HG03064 (cell line): ENCODE measurements around the gene PDCD1.

Experiments
- ATAC-seq: cut with Tn5 transposase; IDR thresholded peaks from one replicate; pipeline ENCODE4 v1.9.1; 2021; ENCODE audit warnings: low read depth; ENCODE audit not compliant: unreplicated experiment

Gene PDCD1

GRCh38 chr2:241853651-241854341 is 4.9 kb downstream of the PDCD1 start:
- no peak for ATAC-seq

- no peak for ATAC-seq
Measured at GRCh38 chr2:241852981-241853631, 5.6 kb downstream of the PDCD1 start.

GRCh38 chr2:241852116-241852980 is 6.3 kb downstream of the PDCD1 start:
- no peak for ATAC-seq

GRCh38 chr2:241851325-241852115 is 7.2 kb downstream of the PDCD1 start:
- ATAC-seq: no peak

- ATAC-seq: no peak
Measured at GRCh38 chr2:241850544-241851324, 8.0 kb downstream of the PDCD1 start.

GRCh38 chr2:241849616-241850543 is 8.8 kb downstream of the PDCD1 start:
- no peak for ATAC-seq

GRCh38 chr2:241848761-241849615 is 9.7 kb downstream of the PDCD1 start:
- ATAC-seq: no peak

- ATAC-seq: no peak
Measured at GRCh38 chr2:241846406-241846805, 12.3 kb downstream of the PDCD1 start.

GRCh38 chr2:241844831-241845578 is 13.7 kb downstream of the PDCD1 start:
- no peak for ATAC-seq

- ATAC-seq: no peak
Measured at GRCh38 chr2:241844066-241844728, 14.5 kb downstream of the PDCD1 start.

GRCh38 chr2:241843321-241844065 is 15.2 kb downstream of the PDCD1 start:
- ATAC-seq: no peak

- ATAC-seq: no peak
Measured at GRCh38 chr2:241842620-241843211, 16.0 kb downstream of the PDCD1 start.

GRCh38 chr2:241842067-241842415 is 16.7 kb downstream of the PDCD1 start:
- ATAC-seq: no peak

GRCh38 chr2:241841181-241842066 is 17.3 kb downstream of the PDCD1 start:
- no peak for ATAC-seq
